ENCODE data around the gene CLIP1.
"Not testable (repeated sequence)": the region's sequence is repeated elsewhere in the genome, so short reads cannot be mapped to it uniquely, and the experiment has no call there.

CLIP1 gene

GRCh38 chr12:122397981-122398380 lies 24.5 kb downstream of the CLIP1 start:
- DNase-seq (ENCODE audit: low read depth in 2 of 2): not testable (repeated sequence)

- no peak for DNase-seq (ENCODE audit: low read depth in 2 of 2)
These were observed 27.1 kb downstream of the CLIP1 start for GRCh38 chr12:122395319-122395718.

GRCh38 chr12:122394626-122395194 lies 27.8 kb downstream of the CLIP1 start:
- no peak for DNase-seq (ENCODE audit: low read depth in 2 of 2)

GRCh38 chr12:122393817-122394216 lies 28.7 kb downstream of the CLIP1 start:
- DNase-seq (ENCODE audit: low read depth in 2 of 2): no peak

GRCh38 chr12:122392411-122392810 lies 30.1 kb downstream of the CLIP1 start:
- no peak for DNase-seq (ENCODE audit: low read depth in 2 of 2)

- DNase-seq (ENCODE audit: low read depth in 2 of 2): no peak
These were observed 32.8 kb downstream of the CLIP1 start for GRCh38 chr12:122389677-122390076.

GRCh38 chr12:122387887-122388286 lies 34.6 kb downstream of the CLIP1 start:
- no peak for DNase-seq (ENCODE audit: low read depth in 2 of 2)

GRCh38 chr12:122385171-122386016 lies 37.1 kb downstream of the CLIP1 start:
- DNase-seq (ENCODE audit: low read depth in 2 of 2): no peak

- DNase-seq (ENCODE audit: low read depth in 2 of 2): no peak
These were observed 39.5 kb downstream of the CLIP1 start for GRCh38 chr12:122382919-122383350.

- DNase-seq (ENCODE audit: low read depth in 2 of 2): no peak
These were observed 41.4 kb downstream of the CLIP1 start for GRCh38 chr12:122381021-122381420.

- not testable (repeated sequence) for DNase-seq (ENCODE audit: low read depth in 2 of 2)
These were observed 45.7 kb downstream of the CLIP1 start for GRCh38 chr12:122376751-122377150.

GRCh38 chr12:122374707-122375106 lies 47.8 kb downstream of the CLIP1 start:
- no peak for DNase-seq (ENCODE audit: low read depth in 2 of 2)

- no peak for DNase-seq (ENCODE audit: low read depth in 2 of 2)
These were observed 50.9 kb downstream of the CLIP1 start for GRCh38 chr12:122371475-122372045.

GRCh38 chr12:122368361-122369073 lies 54.0 kb downstream of the CLIP1 start:
- no peak for DNase-seq (ENCODE audit: low read depth in 2 of 2)

- not testable (repeated sequence) for DNase-seq (ENCODE audit: low read depth in 2 of 2)
These were observed 54.8 kb downstream of the CLIP1 start for GRCh38 chr12:122367632-122368031.

- no peak for DNase-seq (ENCODE audit: low read depth in 2 of 2)
These were observed 55.6 kb downstream of the CLIP1 start for GRCh38 chr12:122366685-122367475.

GRCh38 chr12:122365226-122365625 lies 57.2 kb downstream of the CLIP1 start:
- DNase-seq (ENCODE audit: low read depth in 2 of 2): not testable (repeated sequence)

- no peak for DNase-seq (ENCODE audit: low read depth in 2 of 2)
These were observed 58.7 kb downstream of the CLIP1 start for GRCh38 chr12:122363782-122364181.

- DNase-seq (ENCODE audit: low read depth in 2 of 2): no peak
These were observed 59.7 kb downstream of the CLIP1 start for GRCh38 chr12:122362755-122363154.

- DNase-seq (ENCODE audit: low read depth in 2 of 2): not testable (repeated sequence)
These were observed 64.1 kb downstream of the CLIP1 start for GRCh38 chr12:122358403-122358802.

GRCh38 chr12:122357536-122357935 lies 64.9 kb downstream of the CLIP1 start:
- DNase-seq (ENCODE audit: low read depth in 2 of 2): not testable (repeated sequence)
